ENCODE measurements around the gene KLHL1. TPM values are rescaled to one million over a fixed set of nuclear protein-coding genes. Genes with fewer than 3 reads are reported as not detected.

Gene KLHL1
- total RNA-seq, 1 donor from 2014 or later: not detected

DNA sequence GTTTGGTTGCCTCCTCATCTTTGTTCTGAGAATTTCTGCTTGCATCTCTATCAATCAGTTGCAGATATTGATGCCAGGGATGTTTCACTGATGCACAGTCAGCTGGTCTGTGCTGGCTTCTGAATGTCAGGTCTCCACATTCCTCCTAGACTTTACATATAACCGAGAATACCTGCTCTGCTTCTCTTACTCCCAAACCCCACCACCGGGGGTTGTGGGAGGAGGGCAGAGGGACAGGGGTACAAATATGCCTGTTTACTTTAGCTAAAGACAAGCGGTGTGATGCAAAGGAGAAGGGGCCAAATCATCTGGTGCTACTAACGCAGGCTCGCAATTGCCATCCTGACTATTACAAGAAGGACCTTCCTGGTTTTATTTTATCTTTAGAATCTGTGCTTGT is 17.4 kb upstream of the KLHL1 start:
- DNase-seq (ENCODE audit: low spot score): no peak
- Mint-ChIP-seq H3K4me1 (no peaks in the 10 kb centered on the region), H3K4me3 (no peak overlapping the region), H3K27me3 (ENCODE audit: insufficient read depth, low read depth) (no peaks in the 10 kb centered on the region), H3K9me3 (no peaks in the 10 kb centered on the region), H3K27ac (no peak overlapping the region), H3K36me3 (no peaks in the 10 kb centered on the region)
- no peaks in the 10 kb centered on the region for H3K9me3 ChIP-seq (ENCODE audit: low read depth)
- H4K20me1 ChIP-seq (ENCODE audit: low read depth): no peaks in the 10 kb centered on the region
- no peak overlapping the region for H3K4me2 ChIP-seq
- H3K27ac ChIP-seq: no peak overlapping the region
- no peaks in the 10 kb centered on the region for H3K36me3 ChIP-seq
- no peaks in the 10 kb centered on the region for H3K4me1 ChIP-seq
- no peaks in the 10 kb centered on the region for H3K27me3 ChIP-seq
- H3K79me2 ChIP-seq (ENCODE audit: low read depth): no peaks in the 10 kb centered on the region
- no peak for TF ChIP-seq EZH2phosphoT487 (IDR thresholded peaks at IDR 0.05)
- no peak for TF ChIP-seq EZH2 (IDR thresholded peaks at IDR 0.05)
- TF ChIP-seq, protein P1, sequence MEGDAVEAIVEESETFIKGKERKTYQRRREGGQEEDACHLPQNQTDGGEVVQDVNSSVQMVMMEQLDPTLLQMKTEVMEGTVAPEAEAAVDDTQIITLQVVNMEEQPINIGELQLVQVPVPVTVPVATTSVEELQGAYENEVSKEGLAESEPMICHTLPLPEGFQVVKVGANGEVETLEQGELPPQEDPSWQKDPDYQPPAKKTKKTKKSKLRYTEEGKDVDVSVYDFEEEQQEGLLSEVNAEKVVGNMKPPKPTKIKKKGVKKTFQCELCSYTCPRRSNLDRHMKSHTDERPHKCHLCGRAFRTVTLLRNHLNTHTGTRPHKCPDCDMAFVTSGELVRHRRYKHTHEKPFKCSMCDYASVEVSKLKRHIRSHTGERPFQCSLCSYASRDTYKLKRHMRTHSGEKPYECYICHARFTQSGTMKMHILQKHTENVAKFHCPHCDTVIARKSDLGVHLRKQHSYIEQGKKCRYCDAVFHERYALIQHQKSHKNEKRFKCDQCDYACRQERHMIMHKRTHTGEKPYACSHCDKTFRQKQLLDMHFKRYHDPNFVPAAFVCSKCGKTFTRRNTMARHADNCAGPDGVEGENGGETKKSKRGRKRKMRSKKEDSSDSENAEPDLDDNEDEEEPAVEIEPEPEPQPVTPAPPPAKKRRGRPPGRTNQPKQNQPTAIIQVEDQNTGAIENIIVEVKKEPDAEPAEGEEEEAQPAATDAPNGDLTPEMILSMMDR (IDR thresholded peaks at IDR 0.05): no peak
- no peak overlapping the region for H2AFZ ChIP-seq (replicated peaks)
- no peaks in the 10 kb centered on the region for H3F3A ChIP-seq (ENCODE audit: low read depth)
- no peak overlapping the region for H3K9ac ChIP-seq
- no peak overlapping the region for H3K4me3 ChIP-seq

GRCh38 chr13:70117338-70117905 is 9.2 kb upstream of the KLHL1 start:
- no peak overlapping the region for H3K27ac Mint-ChIP-seq
- H3K4me1 Mint-ChIP-seq: no peaks in the 10 kb centered on the region
- Histone ChIP-seq H3K79me2 (ENCODE audit: low read depth) (no peaks in the 10 kb centered on the region), H3K36me3 (no peaks in the 10 kb centered on the region), H3K9me3 (ENCODE audit: low read depth) (no peaks in the 10 kb centered on the region), H3K4me1 (no peaks in the 10 kb centered on the region), H3K27me3 (no peaks in the 10 kb centered on the region), H3K27ac (no peak overlapping the region), H2AFZ (replicated peaks) (no peak overlapping the region), H3K4me3 (no peak overlapping the region), H3K4me2 (no peak overlapping the region), H3F3A (ENCODE audit: low read depth) (no peaks in the 10 kb centered on the region), H3K9ac (no peak overlapping the region), H4K20me1 (ENCODE audit: low read depth) (no peaks in the 10 kb centered on the region)
- H3K4me3 Mint-ChIP-seq: no peak overlapping the region
- no peak for DNase-seq (ENCODE audit: low spot score)
- no peaks in the 10 kb centered on the region for H3K9me3 Mint-ChIP-seq
- H3K27me3 Mint-ChIP-seq (ENCODE audit: insufficient read depth, low read depth): no peaks in the 10 kb centered on the region
- no peaks in the 10 kb centered on the region for H3K36me3 Mint-ChIP-seq
- TF ChIP-seq, protein P1 (IDR thresholded peaks at IDR 0.05): no peak

- Histone ChIP-seq H3K9ac (no peak within 1 kb of the TSS), H3F3A (ENCODE audit: low read depth) (no peaks in the 10 kb centered on the region), H3K27me3 (peaks cover 76% of the 10 kb centered on the region), H3K27ac (no peak within 1 kb of the TSS), H3K4me1 (peaks cover 4% of the 10 kb centered on the region), H2AFZ (replicated peaks) (peak within 1 kb of the TSS; percentile 98), H4K20me1 (ENCODE audit: low read depth) (no peaks in the 10 kb centered on the region), H3K79me2 (ENCODE audit: low read depth) (no peaks in the 10 kb centered on the region), H3K4me2 (peak within 1 kb of the TSS; percentile 100), H3K4me3 (peak within 1 kb of the TSS; percentile 65), H3K9me3 (ENCODE audit: low read depth) (no peaks in the 10 kb centered on the region), H3K36me3 (no peaks in the 10 kb centered on the region)
- TF ChIP-seq EZH2phosphoT487 (IDR thresholded peaks at IDR 0.05) (peak; percentile 83), EZH2 (IDR thresholded peaks at IDR 0.05) (peak; percentile 78)
- TF ChIP-seq, protein P1 (IDR thresholded peaks at IDR 0.05): no peak
- Mint-ChIP-seq H3K27ac (no peak within 1 kb of the TSS), H3K27me3 (ENCODE audit: insufficient read depth, low read depth) (peaks cover 16% of the 10 kb centered on the region), H3K36me3 (no peaks in the 10 kb centered on the region), H3K9me3 (no peaks in the 10 kb centered on the region), H3K4me3 (peak within 1 kb of the TSS; percentile 88), H3K4me1 (peaks cover 2% of the 10 kb centered on the region)
- peak; percentile 61 for DNase-seq (ENCODE audit: low spot score)
Observed at GRCh38 chr13:70107498-70108281, 562 bp downstream of the KLHL1 start, which contains the start of gene ATXN8OS. ATXN8OS (plus strand) TSS chr13:70107826.

Measured in neural progenitor cell (in vitro differentiated cells).